ENCODE results near the gene EFCAB6.

EFCAB6 gene

DNA sequence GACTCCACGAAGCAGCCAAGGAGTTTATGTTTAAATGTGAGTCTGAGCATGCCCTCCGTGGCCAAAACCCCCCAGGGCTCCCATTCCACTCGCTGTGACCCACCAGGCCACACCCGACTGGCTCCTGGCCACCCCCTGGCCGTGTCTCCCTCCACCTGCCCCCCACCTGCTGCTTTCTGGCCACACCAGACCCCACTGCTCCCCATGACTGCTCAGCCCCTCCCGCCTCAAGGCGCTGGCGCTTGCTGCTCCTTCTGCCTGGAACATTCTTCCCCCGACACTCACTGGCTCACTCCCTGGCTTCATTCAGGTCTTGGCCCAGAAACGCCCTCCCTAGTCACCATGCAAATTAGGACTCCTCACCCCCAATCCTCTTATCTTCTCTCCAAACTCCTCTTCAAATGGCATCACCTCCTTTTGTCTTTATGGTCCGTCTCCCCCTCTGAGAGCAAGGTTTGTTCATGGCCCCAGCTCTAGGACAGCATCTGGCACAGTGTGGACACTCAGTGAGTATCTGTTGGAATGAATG, 72.2 kb downstream of the EFCAB6 start:
- TF ChIP-seq CTCF (IDR thresholded peaks at IDR 0.05; ENCODE audit: insufficient read depth, missing control alignments) = no peak
- no peak for DNase-seq (ENCODE audit: insufficient read length, low spot score)
- no peak for FAIRE-seq

DNA sequence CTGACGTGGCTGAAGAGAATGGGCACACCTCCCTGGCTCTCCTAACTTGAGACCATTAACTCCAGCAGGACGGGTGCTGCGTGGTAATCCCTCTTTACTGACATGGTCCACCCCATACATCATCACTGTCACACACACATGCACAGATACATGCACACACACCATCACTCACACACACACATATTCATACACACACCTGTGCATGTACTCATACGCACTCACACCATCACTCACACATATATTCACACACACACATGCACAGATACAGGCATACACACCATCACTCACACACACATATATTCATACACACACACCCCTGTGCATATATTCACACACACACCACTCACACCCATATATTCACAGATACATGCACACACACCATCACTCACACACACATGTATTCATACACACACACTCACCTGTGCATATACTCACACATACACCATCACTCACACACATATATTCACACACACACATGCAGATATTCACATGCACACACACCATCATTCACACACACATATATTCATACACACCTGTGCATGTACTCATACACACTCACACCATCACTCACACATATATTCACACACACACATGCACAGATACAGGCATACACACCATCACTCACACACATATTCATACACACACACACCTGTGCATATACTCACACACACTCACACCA, 74.8 kb downstream of the EFCAB6 start:
- no peak for DNase-seq (ENCODE audit: insufficient read length, low spot score)
- TF ChIP-seq CTCF (IDR thresholded peaks at IDR 0.05; ENCODE audit: insufficient read depth, missing control alignments) = no peak
- FAIRE-seq = no peak

DNA sequence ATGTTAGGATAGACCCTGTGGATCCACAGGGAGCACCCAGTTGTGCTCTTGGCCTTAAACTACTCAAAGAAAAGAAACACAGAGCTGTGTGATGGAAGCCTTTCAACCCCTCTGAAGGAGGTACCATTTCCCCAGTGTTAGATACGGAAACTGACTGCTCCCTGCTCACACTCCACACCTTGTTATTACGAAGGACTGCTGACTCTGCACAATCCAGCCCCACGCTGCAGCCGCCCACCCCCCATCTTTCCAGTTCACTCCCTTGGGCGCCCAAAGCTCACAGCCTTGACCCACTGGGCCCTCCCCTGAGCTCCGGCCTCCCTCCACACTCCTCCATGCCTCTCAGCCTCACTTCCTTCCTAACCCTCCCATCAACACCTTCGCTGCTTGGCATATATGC, 75.5 kb downstream of the EFCAB6 start:
- TF ChIP-seq CTCF (IDR thresholded peaks at IDR 0.05; ENCODE audit: insufficient read depth, missing control alignments) = no peak
- no peak for FAIRE-seq
- no peak for DNase-seq (ENCODE audit: insufficient read length, low spot score)

- DNase-seq (ENCODE audit: insufficient read length, low spot score) = no peak
- TF ChIP-seq CTCF (IDR thresholded peaks at IDR 0.05; ENCODE audit: insufficient read depth, missing control alignments) = no peak
- FAIRE-seq = no peak
Observed at GRCh38 chr22:43734370-43735150, 77.5 kb downstream of the EFCAB6 start.

GRCh38 chr22:43733138-43733537, 79.0 kb downstream of the EFCAB6 start:
- FAIRE-seq (no peak), DNase-seq (ENCODE audit: insufficient read length, low spot score) (no peak)
- no peak for TF ChIP-seq CTCF (IDR thresholded peaks at IDR 0.05; ENCODE audit: insufficient read depth, missing control alignments)

- no peak for FAIRE-seq
- DNase-seq (ENCODE audit: insufficient read length, low spot score) = no peak
- no peak for TF ChIP-seq CTCF (IDR thresholded peaks at IDR 0.05; ENCODE audit: insufficient read depth, missing control alignments)
Observed at GRCh38 chr22:43731988-43732387, 80.1 kb downstream of the EFCAB6 start.
